Stomach (tissue), 4 donors: ENCODE data around the gene HECW1.

Experiments
- EP300 ChIP-seq: sonication (generic); formaldehyde crosslinking; IDR thresholded peaks from one replicate; pipeline ENCODE4 v1.6.1; 2017; ENCODE audit warnings: antibody characterized with exemption
- POLR2A ChIP-seq, 4 donors: fragments of 450-650 bp; IDR thresholded peaks; one replicate each; pipeline ENCODE4 v1.6.1; 2016; ENCODE audit warnings: antibody characterized with exemption in 4 of 4, control low read depth in 2 of 4, mild to moderate bottlenecking in 1 of 4, moderate library complexity in 1 of 4
- TF ChIP-seq, protein P1 (sequence below), 7 experiments: fragments of 450-650 bp in 4 of 7; fragments of 200-600 bp in 3 of 7; sonication (generic) in 3 of 7; IDR thresholded peaks; one replicate each; pipeline ENCODE4 v1.5.1; 2016 to 2019; ENCODE audit warnings: antibody characterized with exemption in 7 of 7, control low read depth in 2 of 7, mild to moderate bottlenecking in 1 of 7

DNA sequence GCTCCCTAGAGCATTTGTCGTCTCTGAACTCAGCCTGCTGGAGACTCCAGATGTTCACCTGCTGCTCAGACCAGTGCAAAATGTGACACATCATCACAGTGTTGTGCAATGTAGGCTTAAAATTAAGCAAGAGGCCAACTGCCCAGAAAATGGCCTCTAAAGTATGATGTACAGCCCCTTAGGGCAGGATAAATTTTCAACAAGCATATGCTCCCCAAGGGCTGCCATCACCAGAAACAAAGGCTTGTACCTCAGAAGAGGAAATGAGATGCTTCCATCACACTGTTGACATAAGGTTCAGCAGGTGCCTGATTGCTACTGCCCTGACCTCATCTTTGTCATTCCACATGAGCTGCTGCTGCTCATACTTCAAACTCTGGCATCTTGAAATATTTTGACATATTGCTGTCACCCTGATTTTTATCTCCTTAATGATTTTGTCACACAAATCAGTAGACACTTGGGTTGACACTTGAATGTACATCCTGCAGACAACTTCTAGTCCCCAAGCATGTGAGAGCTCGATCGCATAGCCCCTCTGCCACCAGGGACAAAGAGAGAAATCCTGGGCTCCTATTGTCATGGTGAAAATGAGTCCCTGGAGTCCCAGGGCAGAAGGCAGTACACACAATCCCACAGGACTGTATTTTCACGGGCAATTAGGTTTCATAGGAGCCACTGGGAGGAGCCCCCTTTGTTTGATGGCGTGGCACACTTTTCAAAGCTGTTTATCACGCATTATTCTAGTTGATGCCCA is 250.8 kb downstream of the HECW1 start:
- TF ChIP-seq, protein P1, sequence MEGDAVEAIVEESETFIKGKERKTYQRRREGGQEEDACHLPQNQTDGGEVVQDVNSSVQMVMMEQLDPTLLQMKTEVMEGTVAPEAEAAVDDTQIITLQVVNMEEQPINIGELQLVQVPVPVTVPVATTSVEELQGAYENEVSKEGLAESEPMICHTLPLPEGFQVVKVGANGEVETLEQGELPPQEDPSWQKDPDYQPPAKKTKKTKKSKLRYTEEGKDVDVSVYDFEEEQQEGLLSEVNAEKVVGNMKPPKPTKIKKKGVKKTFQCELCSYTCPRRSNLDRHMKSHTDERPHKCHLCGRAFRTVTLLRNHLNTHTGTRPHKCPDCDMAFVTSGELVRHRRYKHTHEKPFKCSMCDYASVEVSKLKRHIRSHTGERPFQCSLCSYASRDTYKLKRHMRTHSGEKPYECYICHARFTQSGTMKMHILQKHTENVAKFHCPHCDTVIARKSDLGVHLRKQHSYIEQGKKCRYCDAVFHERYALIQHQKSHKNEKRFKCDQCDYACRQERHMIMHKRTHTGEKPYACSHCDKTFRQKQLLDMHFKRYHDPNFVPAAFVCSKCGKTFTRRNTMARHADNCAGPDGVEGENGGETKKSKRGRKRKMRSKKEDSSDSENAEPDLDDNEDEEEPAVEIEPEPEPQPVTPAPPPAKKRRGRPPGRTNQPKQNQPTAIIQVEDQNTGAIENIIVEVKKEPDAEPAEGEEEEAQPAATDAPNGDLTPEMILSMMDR (IDR thresholded peaks at IDR 0.05) = no peak
- no peak for TF ChIP-seq POLR2A (IDR thresholded peaks at IDR 0.05)
- TF ChIP-seq EP300 = no peak
